NOMO-1 (cell line): ENCODE measurements around the gene PKN3.
A peak's percentile ranks its signal among the peaks of the same experiment; 100 is the strongest.

Source experiments
- DNase-seq, 2 experiments: peaks; one replicate each; lab custom pipeline; 2025; ENCODE audit not compliant: unreplicated experiment in 2 of 2; lab: John Stamatoyannopoulos, UW

PKN3 gene

GRCh38 chr9:128733256-128733655 is 31.0 kb downstream of the PKN3 start:
- peak; percentile 68 to 78 for DNase-seq

- DNase-seq = no peak
Measured at GRCh38 chr9:128735373-128735772, 33.1 kb downstream of the PKN3 start.

GRCh38 chr9:128742401-128742800 is 40.1 kb downstream of the PKN3 start:
- DNase-seq = no peak

DNA sequence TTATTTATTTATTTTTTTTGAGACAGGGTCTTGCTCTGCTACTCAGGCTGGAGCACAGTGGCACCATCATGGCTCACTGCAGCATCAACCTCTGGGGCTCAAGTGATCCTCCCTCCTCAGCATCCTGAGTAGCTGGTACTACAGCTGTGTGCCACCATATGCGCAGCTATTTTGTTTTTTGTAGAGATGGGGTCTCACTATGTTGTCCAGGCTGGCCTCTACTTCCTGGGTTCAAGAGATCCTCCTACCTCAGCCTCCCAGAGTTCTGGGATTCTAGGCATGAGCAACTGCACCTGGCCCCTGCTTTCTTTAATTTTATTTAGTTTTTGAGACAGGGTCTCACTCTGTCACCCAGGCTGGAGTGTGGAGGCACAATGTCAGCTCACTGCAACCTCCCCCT is 41.1 kb downstream of the PKN3 start:
- DNase-seq = no peak

DNA sequence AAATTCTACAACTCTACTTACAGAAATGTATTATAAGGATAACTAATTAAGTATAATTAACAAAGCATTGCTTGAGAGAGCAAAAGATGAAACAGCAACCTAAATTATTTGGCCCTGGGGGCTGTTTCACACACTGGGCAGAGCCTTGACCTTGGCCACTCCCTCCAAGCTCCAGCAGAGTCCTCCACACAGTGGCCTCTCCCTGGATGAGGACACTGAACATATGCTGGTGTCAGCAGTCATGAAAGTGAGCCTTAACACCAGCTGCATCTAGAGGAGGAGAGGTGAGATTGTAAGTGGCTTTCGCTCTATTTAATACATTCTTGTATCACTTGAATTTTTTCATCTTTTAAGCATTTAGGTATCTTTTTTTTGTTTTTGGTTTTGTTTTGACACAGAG is 44.9 kb downstream of the PKN3 start:
- DNase-seq = no peak

DNA sequence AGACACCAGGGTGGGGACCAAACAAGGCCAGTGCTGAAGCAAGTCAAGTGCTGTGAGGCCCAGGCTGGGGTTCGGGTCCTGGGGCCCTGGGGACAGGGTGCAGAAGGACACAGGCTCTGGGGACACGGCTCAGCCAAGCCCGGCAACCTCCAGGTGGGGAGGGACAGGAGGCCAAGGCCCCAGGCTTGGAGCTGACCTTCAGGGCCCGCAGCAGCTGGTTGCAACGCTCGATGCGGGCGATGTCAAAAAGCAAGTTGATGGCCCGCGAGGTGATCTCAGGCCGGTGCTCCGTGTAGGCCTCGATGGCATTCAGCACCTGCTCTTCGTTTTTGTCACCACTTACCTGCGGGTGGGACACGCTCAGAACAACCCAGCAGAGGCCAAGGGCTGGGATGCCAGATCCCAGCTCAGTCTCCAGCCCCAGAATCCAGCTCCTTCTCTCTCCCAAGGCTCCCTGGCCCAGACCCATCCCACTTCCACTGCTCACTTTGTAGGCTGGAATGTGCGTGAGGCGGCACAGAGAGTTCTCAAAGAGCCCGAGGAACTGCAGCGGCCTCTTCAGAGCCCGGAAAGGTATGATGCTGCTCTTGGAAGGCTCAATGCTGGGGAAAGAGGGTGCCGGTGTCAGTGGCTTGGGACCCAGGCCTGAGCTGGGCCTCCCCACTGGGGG is 48.8 kb downstream of the PKN3 start:
- DNase-seq = no peak

DNA sequence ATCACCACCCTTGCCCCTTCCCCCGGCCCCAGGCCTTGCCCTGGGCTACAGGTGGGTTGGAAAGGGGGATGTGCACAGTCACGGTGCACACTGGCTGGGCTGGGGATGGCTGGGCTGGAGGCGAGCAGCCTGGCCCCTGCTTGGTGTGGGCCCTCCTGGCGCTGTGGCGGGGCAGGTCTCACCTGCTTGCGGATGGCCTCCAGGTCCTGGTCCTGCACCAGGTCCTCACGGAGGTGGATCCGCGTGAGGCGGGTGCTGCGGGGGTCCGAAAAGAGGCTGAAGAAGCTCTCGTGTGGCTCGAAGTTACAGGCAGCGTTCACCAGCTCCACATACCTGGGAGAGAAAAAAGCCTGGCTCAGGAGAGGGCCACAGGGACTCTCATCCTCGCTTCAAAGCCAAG is 51.3 kb downstream of the PKN3 start:
- DNase-seq = no peak

DNA sequence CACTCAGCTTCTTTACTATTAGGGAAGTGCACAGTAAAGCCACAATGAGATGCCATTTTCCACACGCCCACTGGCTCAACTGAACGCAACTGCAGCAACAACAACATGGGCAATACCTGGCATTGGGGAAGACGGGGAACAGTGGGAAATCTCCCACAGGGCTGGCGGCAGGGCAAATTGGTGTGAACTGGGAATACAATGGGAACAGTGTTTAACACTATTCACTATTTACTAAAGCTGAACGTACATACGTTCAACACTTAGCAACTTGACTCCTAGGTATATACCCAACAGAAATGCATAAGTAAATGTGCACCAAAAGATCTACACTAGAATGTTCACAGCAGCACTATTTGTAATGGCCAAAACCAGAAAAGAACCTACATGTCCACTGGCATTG is 55.3 kb downstream of the PKN3 start:
- no peak for DNase-seq

GRCh38 chr9:128762671-128763449 is 60.6 kb downstream of the PKN3 start:
- no peak for DNase-seq

- DNase-seq = no peak
Measured at GRCh38 chr9:128764361-128764760, 62.1 kb downstream of the PKN3 start.

GRCh38 chr9:128765499-128765898 is 63.2 kb downstream of the PKN3 start:
- DNase-seq = no peak

GRCh38 chr9:128768606-128769005 is 66.3 kb downstream of the PKN3 start:
- DNase-seq = no peak
